Keratinocyte (primary cell): ENCODE data around the gene ABCC9. TPM values are rescaled to one million over a fixed set of nuclear protein-coding genes. Genes with fewer than 3 reads are reported as not detected.

ENCODE experiments used
- DNase-seq: peaks from one replicate; pipeline ENCODE4 v3.0.0-alpha.2; 2011; ENCODE audit warnings: low read depth, missing footprints, low spot score
- FAIRE-seq: peaks from 2 replicates; lab custom pipeline; 2011; peaks lifted over from hg19 to GRCh38; lab: Jason Lieb, UNC
- H2AFZ ChIP-seq: 2 replicates; pipeline ENCODE4 v1.6.0; 2012; ENCODE audit warnings: low read length, control low read depth, inconsistent platforms; ENCODE audit not compliant: control insufficient read depth
- H3K27ac ChIP-seq: 2 replicates; pipeline ENCODE4 v1.5.1; 2011; ENCODE audit warnings: low read length; ENCODE audit not compliant: control insufficient read depth, insufficient read depth
- H3K27me3 ChIP-seq: 3 replicates; pipeline ENCODE4 v1.6.0; 2011; ENCODE audit warnings: low read length; ENCODE audit not compliant: control insufficient read depth, insufficient read depth; ENCODE audit errors: extremely low read depth
- H3K36me3 ChIP-seq, 2 experiments: 2 replicates in 1 of 2; 3 replicates in 1 of 2; pipeline ENCODE4 v1.5.1; 2011; ENCODE audit warnings: low read length in 2 of 2, mild to moderate bottlenecking in 1 of 2; ENCODE audit not compliant: control insufficient read depth in 2 of 2, insufficient read depth in 2 of 2; ENCODE audit errors: extremely low read depth in 1 of 2
- H3K4me1 ChIP-seq: 3 replicates; pipeline ENCODE4 v1.5.1; 2011; ENCODE audit warnings: low read length; ENCODE audit not compliant: control insufficient read depth, insufficient read depth; ENCODE audit errors: extremely low read depth
- H3K4me2 ChIP-seq: 3 replicates; pipeline ENCODE4 v1.6.0; 2011; ENCODE audit warnings: low read depth, low read length; ENCODE audit not compliant: control insufficient read depth, insufficient read depth; ENCODE audit errors: extremely low read depth
- H3K4me3 ChIP-seq, 3 experiments: fragments of 200-600 bp in 1 of 3; sonication (generic) in 1 of 3; 2 replicates in 2 of 3; 3 replicates in 1 of 3; pipeline ENCODE4 v1.5.1; 2011 to 2016; ENCODE audit warnings: low read length in 3 of 3, mild to moderate bottlenecking in 3 of 3, control low read depth in 2 of 3, inconsistent platforms in 1 of 3, low read depth in 1 of 3, mixed read lengths in 1 of 3, mixed run types in 1 of 3, moderate library complexity in 1 of 3; ENCODE audit not compliant: control insufficient read depth in 2 of 3, insufficient read depth in 2 of 3; ENCODE audit errors: extremely low read depth in 1 of 3
- H3K79me2 ChIP-seq: 2 replicates; pipeline ENCODE4 v1.6.0; 2012; ENCODE audit warnings: low read length; ENCODE audit not compliant: control insufficient read depth, insufficient read depth
- H3K9ac ChIP-seq: 3 replicates; pipeline ENCODE4 v1.6.0; 2011; ENCODE audit warnings: low read length; ENCODE audit not compliant: control insufficient read depth, insufficient read depth; ENCODE audit errors: extremely low read depth
- H3K9me1 ChIP-seq: 3 replicates; pipeline ENCODE4 v1.6.0; 2011; ENCODE audit warnings: low read length; ENCODE audit not compliant: control insufficient read depth, insufficient read depth; ENCODE audit errors: extremely low read depth
- H3K9me3 ChIP-seq: 2 replicates; pipeline ENCODE4 v1.5.1; 2012; ENCODE audit warnings: low read depth, low read length; ENCODE audit not compliant: control insufficient read depth
- H4K20me1 ChIP-seq: 3 replicates; pipeline ENCODE4 v1.6.0; 2011; ENCODE audit warnings: low read length; ENCODE audit not compliant: control insufficient read depth, insufficient read depth; ENCODE audit errors: extremely low read depth
- CTCF ChIP-seq, 3 experiments: IDR thresholded peaks in 1 of 3; conservative IDR thresholded peaks in 1 of 3; optimal IDR thresholded peaks in 1 of 3; 2 replicates in 2 of 3; 3 replicates in 1 of 3; pipeline versions ENCODE3 to v1.5.1; 2011; ENCODE audit warnings: low read length in 3 of 3, mild to moderate bottlenecking in 3 of 3, moderate library complexity in 2 of 3, control low read depth in 1 of 3, inconsistent platforms in 1 of 3; ENCODE audit not compliant: insufficient read depth in 2 of 3; ENCODE audit errors: extremely low read depth in 1 of 3
- EZH2 ChIP-seq: IDR thresholded peaks from one replicate; pipeline ENCODE4 v1.6.1; 2012; ENCODE audit warnings: inconsistent platforms, mild to moderate bottlenecking, low read length, moderate library complexity
- dilution Hi-C: fragments of 300-500 bp; cut with MboI; formaldehyde crosslinking; loops from one replicate; pipeline ENCODE4 v1.7.0; 2020; ENCODE audit warnings: low sequenced_read_pairs; ENCODE audit not compliant: extremely low pct_ligation_motif_present
- polyA plus RNA-seq, 5 experiments: library from polyadenylated mRNA; depleted of rRNA in 3 of 5; stranded (reverse) in 3 of 5; stranded (forward) in 1 of 5; unstranded in 1 of 5; fragments of >200 nt; gene quantifications; 1 replicate in 1 of 5; 2 replicates in 3 of 5; 3 replicates in 1 of 5; pipeline versions ENCODE4 v1.2.1 to v1.2.3, GENCODE V29; 2011 to 2012; ENCODE audit warnings: missing spikeins in 2 of 5, low read depth in 1 of 5, low replicate concordance in 1 of 5

Gene ABCC9
- polyA plus RNA-seq, 1 donor (not counting 4 experiments of a cell fraction or from before 2014, with no cell fraction given), result not detected

GRCh38 chr12:21800011-21800410, 141.2 kb downstream of the ABCC9 start:
- no peaks in the 10 kb centered on the region for H3K4me1 ChIP-seq
- no peaks in the 10 kb centered on the region for H3K27me3 ChIP-seq
- H3K4me2 ChIP-seq, result no peak overlapping the region
- H3K79me2 ChIP-seq, result no peaks in the 10 kb centered on the region
- no peaks in the 10 kb centered on the region for H3K9me3 ChIP-seq
- TF ChIP-seq EZH2 (no peak), CTCF (optimal IDR thresholded peaks at IDR 0.05 in 1 of 3, IDR thresholded peaks at IDR 0.05 in 1 of 3, conservative IDR thresholded peaks at IDR 0.05 in 1 of 3; ENCODE audit: extremely low read depth in 1 of 3, insufficient read depth in 2 of 3, low read length in 3 of 3) (no peak)
- H3K9me1 ChIP-seq, result no peaks in the 10 kb centered on the region
- H4K20me1 ChIP-seq, result no peaks in the 10 kb centered on the region
- no peak overlapping the region for H3K27ac ChIP-seq
- DNase-seq (no peak), FAIRE-seq (no peak)
- dilution Hi-C loops, result no loop called here
- no peak overlapping the region for H3K9ac ChIP-seq
- H3K4me3 ChIP-seq, result no peak overlapping the region
- H3K36me3 ChIP-seq, result no peaks in the 10 kb centered on the region
- no peak overlapping the region for H2AFZ ChIP-seq

GRCh38 chr12:21797539-21797938, 143.7 kb downstream of the ABCC9 start:
- H3K27ac ChIP-seq, result no peak overlapping the region
- H3K9me3 ChIP-seq, result no peaks in the 10 kb centered on the region
- H3K79me2 ChIP-seq, result no peaks in the 10 kb centered on the region
- no peaks in the 10 kb centered on the region for H4K20me1 ChIP-seq
- H2AFZ ChIP-seq, result no peak overlapping the region
- H3K4me3 ChIP-seq, result no peak overlapping the region
- no peak overlapping the region for H3K4me2 ChIP-seq
- no peak for DNase-seq
- TF ChIP-seq CTCF (optimal IDR thresholded peaks at IDR 0.05 in 1 of 3, IDR thresholded peaks at IDR 0.05 in 1 of 3, conservative IDR thresholded peaks at IDR 0.05 in 1 of 3; ENCODE audit: extremely low read depth in 1 of 3, insufficient read depth in 2 of 3, low read length in 3 of 3) (no peak), EZH2 (no peak)
- H3K9ac ChIP-seq, result no peak overlapping the region
- dilution Hi-C loops, result no loop called here
- H3K9me1 ChIP-seq, result no peaks in the 10 kb centered on the region
- no peaks in the 10 kb centered on the region for H3K27me3 ChIP-seq
- no peak for FAIRE-seq
- H3K36me3 ChIP-seq, result no peaks in the 10 kb centered on the region
- no peaks in the 10 kb centered on the region for H3K4me1 ChIP-seq
